GM21447 (cell line): ENCODE measurements around the gene OR10H4.
"Not testable (repeated sequence)": the region's sequence is repeated elsewhere in the genome, so short reads cannot be mapped to it uniquely, and the experiment has no call there.

Experiments used
- ATAC-seq: cut with Tn5 transposase; IDR thresholded peaks from one replicate; pipeline ENCODE4 v1.9.1; 2021; ENCODE audit not compliant: unreplicated experiment

Gene OR10H4

GRCh38 chr19:15937771-15938170, 11.0 kb upstream of the OR10H4 start:
- ATAC-seq = no peak

- ATAC-seq = no peak
These were observed 4.4 kb upstream of the OR10H4 start for GRCh38 chr19:15944401-15944800.

GRCh38 chr19:15945301-15945700, 3.5 kb upstream of the OR10H4 start:
- no peak for ATAC-seq

GRCh38 chr19:15954820-15955219, 6.0 kb downstream of the OR10H4 start:
- ATAC-seq = no peak

GRCh38 chr19:15962319-15962718, 13.5 kb downstream of the OR10H4 start:
- ATAC-seq = no peak

GRCh38 chr19:15964231-15964630, 15.4 kb downstream of the OR10H4 start:
- ATAC-seq = no peak

- ATAC-seq = no peak
These were observed 22.5 kb downstream of the OR10H4 start for GRCh38 chr19:15971224-15971780.

GRCh38 chr19:15972043-15972442, 23.2 kb downstream of the OR10H4 start:
- not testable (repeated sequence) for ATAC-seq

- no peak for ATAC-seq
These were observed 26.0 kb downstream of the OR10H4 start for GRCh38 chr19:15974856-15975255.

- ATAC-seq = no peak
These were observed 28.3 kb downstream of the OR10H4 start for GRCh38 chr19:15976836-15977689.

- ATAC-seq = no peak
These were observed 28.9 kb downstream of the OR10H4 start for GRCh38 chr19:15977690-15978089.

- no peak for ATAC-seq
These were observed 30.5 kb downstream of the OR10H4 start for GRCh38 chr19:15979293-15979692.

- ATAC-seq = not testable (repeated sequence)
These were observed 37.0 kb downstream of the OR10H4 start for GRCh38 chr19:15985831-15986230.

GRCh38 chr19:15986701-15987100, 37.9 kb downstream of the OR10H4 start:
- ATAC-seq = no peak

GRCh38 chr19:15989889-15990288, 41.1 kb downstream of the OR10H4 start:
- ATAC-seq = no peak

- no peak for ATAC-seq
These were observed 42.8 kb downstream of the OR10H4 start for GRCh38 chr19:15991602-15992001.

- ATAC-seq = no peak
These were observed 43.2 kb downstream of the OR10H4 start for GRCh38 chr19:15992014-15992413.

GRCh38 chr19:15995536-15995935, 46.7 kb downstream of the OR10H4 start:
- ATAC-seq = no peak

- no peak for ATAC-seq
These were observed 49.4 kb downstream of the OR10H4 start for GRCh38 chr19:15998166-15998565.
